HepG2 (cell line): ENCODE data around the gene ESYT3. TPM values are rescaled to one million over a fixed set of nuclear protein-coding genes. Genes with fewer than 3 reads are reported as not detected.

Source experiments
- ATAC-seq: fragments of 200-7000 bp; cut with Tn5 transposase; 3 replicates; pipeline ENCODE4 v1.9.1; 2020; ENCODE audit warnings: mild to moderate bottlenecking, moderate library complexity
- BruUV-seq: library from RNA; stranded (reverse); fragments of 400-500 nt; replicated peaks from 2 replicates; lab custom pipeline; 2021; lab: Mats Ljungman, UMichigan
- CTCF ChIA-PET: fragments of 300-600 bp; formaldehyde crosslinking; extraction: SDS; loops from one replicate; lab custom pipeline; 2021; ENCODE audit warnings: low total read pairs, inconsistent platforms, low intra/inter-chr PET ratio; lab: Yijun Ruan, JAX
- POLR2A ChIA-PET: fragments of 350-600 bp; sonication (Branson Sonifier 250); formaldehyde crosslinking; loops from one replicate; lab custom pipeline; 2020; ENCODE audit warnings: antibody characterized with exemption, inconsistent platforms; lab: Yijun Ruan, JAX
- DNase-seq: peaks from one replicate; pipeline ENCODE4 v3.0.0-alpha.2; 2015; ENCODE audit warnings: low spot score
- FAIRE-seq: peaks from 3 replicates; lab custom pipeline; 2011; peaks lifted over from hg19 to GRCh38; lab: Jason Lieb, UNC
- H2AFZ ChIP-seq: one replicate; pipeline ENCODE4 v1.6.1; 2011; ENCODE audit warnings: low read length, inconsistent platforms
- H3K27ac ChIP-seq: fragments of 300-600 bp; 3 replicates; pipeline ENCODE4 v1.8.0; 2011; ENCODE audit warnings: mixed run types, mild to moderate bottlenecking, mixed read lengths, low read length, inconsistent platforms; ENCODE audit not compliant: insufficient read depth; ENCODE audit errors: extremely low read length
- H3K27me3 ChIP-seq, 2 experiments: fragments of 200-600 bp in 1 of 2; 2 replicates in 1 of 2; 3 replicates in 1 of 2; pipeline versions ENCODE4 v1.6.0 to v1.8.0; 2011; ENCODE audit warnings: low read length in 2 of 2, mild to moderate bottlenecking in 2 of 2, moderate library complexity in 2 of 2, inconsistent platforms in 1 of 2; ENCODE audit not compliant: insufficient read depth in 2 of 2, control insufficient read depth in 1 of 2
- H3K36me3 ChIP-seq, 2 experiments: fragments of 200-600 bp in 1 of 2; replicated peaks in 1 of 2; 2 replicates in 1 of 2; 3 replicates in 1 of 2; pipeline versions ENCODE4 v1.5.1 to v1.8.0; 2011; ENCODE audit warnings: low read length in 2 of 2, inconsistent platforms in 1 of 2; ENCODE audit not compliant: insufficient read depth in 2 of 2, control insufficient read depth in 1 of 2
- H3K4me1 ChIP-seq: 2 replicates; pipeline ENCODE4 v1.5.1; 2012; ENCODE audit warnings: low read length, inconsistent platforms; ENCODE audit not compliant: insufficient read depth
- H3K4me2 ChIP-seq: 2 replicates; pipeline ENCODE4 v1.6.0; 2011; ENCODE audit warnings: low read depth, low read length, inconsistent platforms
- H3K4me3 ChIP-seq, 3 experiments: fragments of 200-600 bp in 1 of 3; sonication (generic), shearing (Covaris generic) in 1 of 3; replicated peaks in 1 of 3; 2 replicates each; pipeline ENCODE4 v1.5.1; 2011 to 2016; ENCODE audit warnings: low read length in 3 of 3, inconsistent platforms in 2 of 3, low read depth in 2 of 3, mild to moderate bottlenecking in 2 of 3, control low read depth in 1 of 3, mixed read lengths in 1 of 3; ENCODE audit not compliant: insufficient read depth in 1 of 3
- H3K79me2 ChIP-seq: one replicate; pipeline ENCODE4 v1.6.1; 2011; ENCODE audit warnings: low read length, inconsistent platforms; ENCODE audit not compliant: insufficient read depth
- H3K9ac ChIP-seq: 2 replicates; pipeline ENCODE4 v1.6.0; 2011; ENCODE audit warnings: mild to moderate bottlenecking, low read depth, low read length, inconsistent platforms; ENCODE audit not compliant: insufficient read depth
- H3K9me3 ChIP-seq: 2 replicates; pipeline ENCODE4 v1.5.1; 2012; ENCODE audit warnings: mild to moderate bottlenecking, low read length
- H4K20me1 ChIP-seq: 2 replicates; pipeline ENCODE4 v1.6.0; 2011; ENCODE audit warnings: inconsistent platforms, mild to moderate bottlenecking, low read length, moderate library complexity; ENCODE audit not compliant: insufficient read depth
- AGO1 ChIP-seq: fragments of 200-400 bp; formaldehyde crosslinking; IDR thresholded peaks from 2 replicates; pipeline ENCODE4 v1.6.1; 2017; ENCODE audit warnings: mild to moderate bottlenecking, low read depth, low read length, moderate library complexity; ENCODE audit not compliant: poor library complexity, severe bottlenecking
- AHR ChIP-seq: IDR thresholded peaks from 2 replicates; pipeline ENCODE4 v1.6.1; 2018; ENCODE audit warnings: missing genetic modification reagents, missing compliant biosample characterization
- CREB1 ChIP-seq, 2 experiments: fragments of 450-650 bp in 1 of 2; IDR thresholded peaks; 2 replicates each; pipeline ENCODE4 v1.6.1; 2016 to 2017; ENCODE audit warnings: control low read depth in 1 of 2, mild to moderate bottlenecking in 1 of 2, missing compliant biosample characterization in 1 of 2, missing genetic modification characterization in 1 of 2
- CSRNP2 ChIP-seq: sonication (generic); formaldehyde crosslinking; conservative IDR thresholded peaks from 2 replicates; pipeline ENCODE4 v1.8.0; 2022; ENCODE audit warnings: low read depth, missing genetic modification reagents
- KLF9 ChIP-seq: IDR thresholded peaks from 2 replicates; pipeline ENCODE4 v1.6.1; 2016; ENCODE audit warnings: low read depth
- MNT ChIP-seq: fragments of 450-650 bp; IDR thresholded peaks from 2 replicates; pipeline ENCODE4 v1.6.1; 2016
- NKX3-1 ChIP-seq: sonication (generic); formaldehyde crosslinking; IDR thresholded peaks from 2 replicates; pipeline ENCODE4 v1.5.0; 2020; ENCODE audit warnings: missing genetic modification reagents
- PHB2 ChIP-seq: fragments of 450-650 bp; IDR thresholded peaks from 2 replicates; pipeline ENCODE4 v1.6.1; 2018; ENCODE audit not compliant: partially characterized antibody
- PRDM15 ChIP-seq: sonication (generic); formaldehyde crosslinking; IDR thresholded peaks from 2 replicates; pipeline ENCODE4 v1.4.0; 2020; ENCODE audit warnings: missing genetic modification reagents
- RBM22 ChIP-seq: fragments of 200-400 bp; formaldehyde crosslinking; optimal IDR thresholded peaks from 2 replicates; pipeline ENCODE3; 2017; ENCODE audit warnings: mild to moderate bottlenecking, low read length, moderate library complexity
- RFX3 ChIP-seq: IDR thresholded peaks from 2 replicates; pipeline ENCODE4 v1.6.1; 2016; ENCODE audit warnings: missing biosample characterization, missing genetic modification reagents
- SOX5 ChIP-seq: IDR thresholded peaks from 2 replicates; pipeline ENCODE4 v1.6.1; 2016; ENCODE audit warnings: borderline replicate concordance
- XBP1 ChIP-seq: sonication (generic); formaldehyde crosslinking; IDR thresholded peaks from 2 replicates; pipeline ENCODE4 v1.5.0; 2020; ENCODE audit warnings: missing genetic modification reagents
- ZNF20 ChIP-seq: sonication (generic); formaldehyde crosslinking; IDR thresholded peaks from 2 replicates; pipeline ENCODE4 v1.4.0; 2020; ENCODE audit warnings: mild to moderate bottlenecking, moderate library complexity, missing genetic modification reagents
- ZNF317 ChIP-seq: sonication (generic); formaldehyde crosslinking; IDR thresholded peaks from 2 replicates; pipeline ENCODE4 v1.5.0; 2020; ENCODE audit warnings: mild to moderate bottlenecking, missing genetic modification reagents
- ZNF850 ChIP-seq: sonication (generic); formaldehyde crosslinking; conservative IDR thresholded peaks from 2 replicates; pipeline ENCODE4 v1.9.0; 2021; ENCODE audit warnings: mild to moderate bottlenecking, missing genetic modification reagents
- WGBS: methylation state at CpG from one replicate; pipeline ENCODE4 v1.1.6; 2017; ENCODE audit warnings: low lambda C conversion rate; 5-methylcytosine and 5-hydroxymethylcytosine counted together
- in situ Hi-C: cut with HindIII; loops from 2 replicates; pipeline ENCODE4 v1.10.0; 2017; ENCODE audit warnings: low pct_unique_long_range_greater_than_20kb; ENCODE audit not compliant: extremely low pct_ligation_motif_present
- intact Hi-C: fragments of 100-400 bp; cut with micrococcal nuclease; formaldehyde crosslinking; loops from one replicate; pipeline ENCODE4 v1.10.0; 2022; ENCODE audit not compliant: unreplicated experiment
- polyA plus RNA-seq, 8 experiments: library from polyadenylated mRNA; depleted of rRNA in 3 of 8; stranded (reverse) in 7 of 8; unstranded in 1 of 8; fragments of >200 nt; fragmentation: Illumina TruSeq in 4 of 8; extraction: Trizol in 4 of 8; gene quantifications; 2 replicates each; pipeline versions ENCODE4 v1.2.1 to v1.2.3, GENCODE V29; 2011 to 2016; ENCODE audit warnings: low read depth in 4 of 8, missing spikeins in 1 of 8, mixed read lengths in 1 of 8; ENCODE audit not compliant: insufficient read depth in 1 of 8
- total RNA-seq, 5 experiments: library from RNA; depleted of rRNA; stranded (reverse); fragments of >200 nt; fragmentation: Illumina TruSeq; extraction: Trizol; gene quantifications; 2 replicates each; pipeline ENCODE4 v1.2.3, GENCODE V29; 2016; ENCODE audit warnings: low read depth in 1 of 5

Gene ESYT3
- total and polyA plus RNA-seq, 2 of the 13 experiments (the other 11 are each of a cell fraction or from before 2014, with no cell fraction given) = 1.5 to 4.1 TPM

GRCh38 chr3:138401834-138402233 is 32.6 kb upstream of the ESYT3 start:
- no peak overlapping the region for H3K9ac ChIP-seq
- no TSS peak for BruUV-seq
- no peak for FAIRE-seq

More at GRCh38 chr3:138401834-138402233, 32.6 kb upstream of the ESYT3 start:
- Histone ChIP-seq H3K36me3 (no peaks in the 10 kb centered on the region; a peak in 1 of 5 replicates), H3K9me3 (no peaks in the 10 kb centered on the region), H3K4me2 (no peak overlapping the region), H2AFZ (no peak overlapping the region), H3K27me3 (no peaks in the 10 kb centered on the region), H3K4me3 (no peak overlapping the region), H3K79me2 (no peaks in the 10 kb centered on the region), H3K27ac (no peak overlapping the region), H3K4me1 (peaks cover 40% of the 10 kb centered on the region), H4K20me1 (no peaks in the 10 kb centered on the region)
- in situ Hi-C loops = no loop called here
- 97% methylated on average over 7 of the region's 7 CpGs for WGBS
- DNase-seq = no peak
- ChIA-PET POLR2A (no interaction called here), CTCF (no interaction called here)
- TF ChIP-seq PRDM15 (CRISPR knock-in tag) (no peak), MNT (no peak), SOX5 (CRISPR knock-in tag) (no peak), CSRNP2 (CRISPR knock-in tag) (no peak), ZNF317 (CRISPR knock-in tag) (no peak), NKX3-1 (no peak), AHR (CRISPR knock-in tag) (no peak), KLF9 (CRISPR knock-in tag) (no peak), RBM22 (no peak), XBP1 (no peak), PHB2 (no peak), ZNF20 (CRISPR knock-in tag) (no peak), ZNF850 (CRISPR knock-in tag) (no peak), CREB1 (IDR thresholded peaks at IDR 0.05) (no peak), CREB1 (CRISPR knock-in tag; IDR thresholded peaks at IDR 0.05) (no peak), RFX3 (CRISPR knock-in tag) (no peak), AGO1 (no peak)
- no peak for ATAC-seq
- intact Hi-C loops = no loop called here
